ENCODE results near the gene PER2.

- TF ChIP-seq EZH2phosphoT487 (IDR thresholded peaks at IDR 0.05; ENCODE audit: insufficient read depth, low read depth) = no peak
- no peak for TF ChIP-seq EZH2 (IDR thresholded peaks at IDR 0.05; ENCODE audit: insufficient read depth, poor library complexity, severe bottlenecking)
These were observed 45.5 kb downstream of the PER2 start for GRCh38 chr2:238242731-238243495.

All from GM23248 (cell line).